A549 (cell line): ENCODE measurements around the gene SSR2. TPM values are rescaled to one million over a fixed set of nuclear protein-coding genes. Genes with fewer than 3 reads are reported as not detected.

ENCODE experiments used
- ATAC-seq, 2 experiments: fragments of 200-7000 bp in 1 of 2; fragments of >200 bp in 1 of 2; cut with Nextera tagmentation in 1 of 2; cut with Tn5 transposase in 1 of 2; 3 replicates each; pipeline versions ENCODE4 v1.8.0 to v1.9.1; 2018 to 2020; ENCODE audit warnings: mild to moderate bottlenecking in 1 of 2, moderate library complexity in 1 of 2
- CTCF ChIA-PET: fragments of 300-600 bp; sonication (Branson Sonifier 250); formaldehyde crosslinking; extraction: SDS; loops from one replicate; lab custom pipeline; 2021; ENCODE audit warnings: antibody characterized with exemption, inconsistent platforms; lab: Yijun Ruan, JAX
- POLR2A ChIA-PET: fragments of 350-600 bp; formaldehyde crosslinking; extraction: SDS; loops from one replicate; lab custom pipeline; 2021; ENCODE audit warnings: antibody characterized with exemption, inconsistent platforms; lab: Yijun Ruan, JAX
- DNase-seq, 2 experiments: peaks; one replicate each; pipeline versions ENCODE4 v3.0.0 to v3.0.0-alpha.2; 2011 to 2016; ENCODE audit warnings: low read depth in 1 of 2, low spot score in 1 of 2
- FAIRE-seq: peaks from 2 replicates; lab custom pipeline; 2011; peaks lifted over from hg19 to GRCh38; lab: Jason Lieb, UNC
- H3K27ac ChIP-seq, 2 experiments: fragments of >200 bp; sonication (Bioruptor Twin); formaldehyde crosslinking; 3 replicates each; pipeline ENCODE4 v1.5.1; 2016 to 2017
- H3K4me1 ChIP-seq: fragments of >200 bp; sonication (Bioruptor Twin); formaldehyde crosslinking; 3 replicates; pipeline ENCODE4 v1.6.1; 2016
- H3K4me2 ChIP-seq: fragments of >200 bp; sonication (Bioruptor Twin); formaldehyde crosslinking; 3 replicates; pipeline ENCODE4 v1.6.1; 2016
- H3K4me3 ChIP-seq: fragments of >200 bp; sonication (Bioruptor Twin); formaldehyde crosslinking; 3 replicates; pipeline ENCODE4 v1.5.1; 2016
- H3K9me3 ChIP-seq: fragments of >200 bp; sonication (Bioruptor Twin); formaldehyde crosslinking; 3 replicates; pipeline ENCODE4 v1.6.1; 2016
- BCL3 ChIP-seq: fragments of >200 bp; sonication (Bioruptor Twin); formaldehyde crosslinking; IDR thresholded peaks from 3 replicates; pipeline ENCODE4 v1.6.1; 2016
- BHLHE40 ChIP-seq: IDR thresholded peaks from 2 replicates; pipeline ENCODE4 v1.6.1; 2012; ENCODE audit warnings: low read depth, low read length, inconsistent platforms
- CBX2 ChIP-seq: fragments of 200-600 bp; sonication (generic); IDR thresholded peaks from 2 replicates; pipeline ENCODE4 v1.6.1; 2016; ENCODE audit warnings: low read depth, mild to moderate bottlenecking, borderline replicate concordance
- CHD4 ChIP-seq: fragments of 200-600 bp; sonication (generic); IDR thresholded peaks from 2 replicates; pipeline ENCODE4 v1.6.1; 2016; ENCODE audit warnings: antibody characterized with exemption, mild to moderate bottlenecking, borderline replicate concordance
- EHF ChIP-seq: fragments of 250-450 bp; sonication (Bioruptor Pico); IDR thresholded peaks from 2 replicates; pipeline ENCODE4 v1.5.0; 2020; ENCODE audit warnings: mild to moderate bottlenecking
- EP300 ChIP-seq, 2 experiments: fragments of >200 bp; sonication (Bioruptor Twin); formaldehyde crosslinking; IDR thresholded peaks; 2 replicates in 1 of 2; 3 replicates in 1 of 2; pipeline ENCODE4 v1.6.1; 2016 to 2017
- ESRRA ChIP-seq: fragments of 150-350 bp; IDR thresholded peaks from 2 replicates; pipeline ENCODE4 v1.6.1; 2014; ENCODE audit warnings: mild to moderate bottlenecking, low read length, borderline replicate concordance
- GATA3 ChIP-seq: IDR thresholded peaks from 2 replicates; pipeline ENCODE4 v1.6.1; 2012; ENCODE audit warnings: borderline replicate concordance
- HDAC2 ChIP-seq: fragments of 200-600 bp; sonication (generic); IDR thresholded peaks from 2 replicates; pipeline ENCODE4 v1.6.1; 2016
- HEYL ChIP-seq: fragments of 250-450 bp; sonication (Bioruptor Pico); IDR thresholded peaks from 2 replicates; pipeline ENCODE4 v1.8.0; 2021; ENCODE audit warnings: mild to moderate bottlenecking, moderate library complexity
- HOXA7 ChIP-seq: fragments of 250-450 bp; sonication (Bioruptor Pico); IDR thresholded peaks from 2 replicates; pipeline ENCODE4 v1.5.0; 2020; ENCODE audit warnings: mild to moderate bottlenecking, moderate library complexity
- MAX ChIP-seq: IDR thresholded peaks from 2 replicates; pipeline ENCODE4 v1.6.1; 2012
- MAZ ChIP-seq: fragments of 150-350 bp; IDR thresholded peaks from 2 replicates; pipeline ENCODE4 v1.6.1; 2014; ENCODE audit warnings: antibody characterized with exemption, low read depth, low read length, borderline replicate concordance
- NFE2L2 ChIP-seq: fragments of 150-350 bp; conservative IDR thresholded peaks from 2 replicates; pipeline ENCODE4 v1.6.1; 2014; ENCODE audit warnings: low read length
- NR3C1 ChIP-seq: fragments of >200 bp; sonication (Bioruptor Twin); formaldehyde crosslinking; IDR thresholded peaks from 3 replicates; pipeline ENCODE4 v1.6.1; 2017
- PHF8 ChIP-seq: fragments of 200-600 bp; sonication (generic); IDR thresholded peaks from 2 replicates; pipeline ENCODE4 v1.6.1; 2016; ENCODE audit warnings: low read depth, mild to moderate bottlenecking, antibody characterized with exemption, moderate library complexity, borderline replicate concordance
- POLR2A ChIP-seq: IDR thresholded peaks from 2 replicates; pipeline ENCODE4 v1.6.1; 2012; ENCODE audit warnings: mild to moderate bottlenecking, low read length
- RARB ChIP-seq: fragments of 250-450 bp; sonication (Bioruptor Pico); IDR thresholded peaks from 2 replicates; pipeline ENCODE4 v1.8.0; 2021; ENCODE audit warnings: mild to moderate bottlenecking, moderate library complexity
- RFX5 ChIP-seq: fragments of 450-650 bp; IDR thresholded peaks from 2 replicates; pipeline ENCODE4 v1.7.1; 2014; ENCODE audit warnings: antibody characterized with exemption, mild to moderate bottlenecking, moderate library complexity
- SMC3 ChIP-seq: fragments of >200 bp; sonication (Bioruptor Twin); formaldehyde crosslinking; IDR thresholded peaks from 3 replicates; pipeline ENCODE4 v1.6.1; 2018; ENCODE audit warnings: inconsistent platforms
- TFCP2L1 ChIP-seq: fragments of 250-450 bp; sonication (Bioruptor Pico); IDR thresholded peaks from 2 replicates; pipeline ENCODE4 v1.5.0; 2021; ENCODE audit warnings: mild to moderate bottlenecking
- TP53 ChIP-seq: fragments of 250-450 bp; sonication (Bioruptor Pico); IDR thresholded peaks from 2 replicates; pipeline ENCODE4 v1.5.0; 2021; ENCODE audit warnings: mild to moderate bottlenecking, moderate library complexity
- USF2 ChIP-seq: fragments of 450-650 bp; IDR thresholded peaks from 2 replicates; pipeline ENCODE4 v1.6.1; 2014; ENCODE audit warnings: antibody characterized with exemption
- ZC3H11A ChIP-seq: fragments of 450-650 bp; IDR thresholded peaks from 2 replicates; pipeline ENCODE4 v1.6.1; 2014; ENCODE audit warnings: antibody characterized with exemption, mild to moderate bottlenecking
- ZNF302 ChIP-seq: fragments of 250-450 bp; sonication (Bioruptor Pico); IDR thresholded peaks from 2 replicates; pipeline ENCODE4 v1.9.0; 2021; ENCODE audit warnings: inconsistent platforms, mild to moderate bottlenecking, moderate library complexity
- WGBS: methylation state at CpG from one replicate; pipeline ENCODE4 v1.1.6; 2017; ENCODE audit errors: missing lambda C conversion rate; 5-methylcytosine and 5-hydroxymethylcytosine counted together
- polyA plus RNA-seq, 4 experiments: library from polyadenylated mRNA; depleted of rRNA in 3 of 4; stranded (reverse); fragments of >200 nt; fragmentation: RNase III in 1 of 4; extraction: RNeasy Plus Mini Kit Qiagen cat#74134 plus additional on column Dnase treatment in 1 of 4; gene quantifications; 2 replicates in 3 of 4; 3 replicates in 1 of 4; pipeline ENCODE4 v1.2.3, GENCODE V29; 2011 to 2017
- TF ChIP-seq, protein P1 (sequence below): IDR thresholded peaks from 2 replicates; pipeline ENCODE4 v1.6.1; 2012; ENCODE audit warnings: low read depth, borderline replicate concordance
- TF ChIP-seq, protein P2 (sequence below): IDR thresholded peaks from 2 replicates; pipeline ENCODE4 v1.6.1; 2012

The SSR2 gene
- polyA plus RNA-seq, 2 of the 4 experiments (the other 2 are of a cell fraction) = 261 to 382 TPM

GRCh38 chr1:156009404-156009803, 11.3 kb downstream of the SSR2 start:
- Histone ChIP-seq H3K4me2 (no peak overlapping the region), H3K9me3 (no peaks in the 10 kb centered on the region), H3K4me3 (no peak overlapping the region), H3K27ac (no peak overlapping the region), H3K4me1 (peaks cover 13% of the 10 kb centered on the region; the same call in 2 of the 3 replicates)
- 76% methylated on average over 3 of the region's 3 CpGs for WGBS
- TF ChIP-seq, protein P1, sequence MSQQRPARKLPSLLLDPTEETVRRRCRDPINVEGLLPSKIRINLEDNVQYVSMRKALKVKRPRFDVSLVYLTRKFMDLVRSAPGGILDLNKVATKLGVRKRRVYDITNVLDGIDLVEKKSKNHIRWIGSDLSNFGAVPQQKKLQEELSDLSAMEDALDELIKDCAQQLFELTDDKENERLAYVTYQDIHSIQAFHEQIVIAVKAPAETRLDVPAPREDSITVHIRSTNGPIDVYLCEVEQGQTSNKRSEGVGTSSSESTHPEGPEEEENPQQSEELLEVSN = no peak
- TF ChIP-seq EP300 (IDR thresholded peaks at IDR 0.05) (no peak), BHLHE40 (no peak), NR3C1 (no peak), MAZ (no peak), MAX (no peak), PHF8 (no peak), CBX2 (no peak), GATA3 (no peak), POLR2A (no peak), RFX5 (no peak), HOXA7 (no peak), ESRRA (no peak), BCL3 (no peak), TP53 (no peak), HEYL (CRISPR knock-in tag) (no peak), ZNF302 (CRISPR knock-in tag) (no peak), ZC3H11A (no peak)
- DNase-seq (no peak), FAIRE-seq (no peak), ATAC-seq (no peak)
- ChIA-PET CTCF (interaction anchor here (1.8 to 2.2 kb wide), 2 partner anchors 12 to 19 kb away, joined by 6 to 8 read pairs; partner anchors contain the start of gene SSR2), POLR2A (no interaction called here)

DNA sequence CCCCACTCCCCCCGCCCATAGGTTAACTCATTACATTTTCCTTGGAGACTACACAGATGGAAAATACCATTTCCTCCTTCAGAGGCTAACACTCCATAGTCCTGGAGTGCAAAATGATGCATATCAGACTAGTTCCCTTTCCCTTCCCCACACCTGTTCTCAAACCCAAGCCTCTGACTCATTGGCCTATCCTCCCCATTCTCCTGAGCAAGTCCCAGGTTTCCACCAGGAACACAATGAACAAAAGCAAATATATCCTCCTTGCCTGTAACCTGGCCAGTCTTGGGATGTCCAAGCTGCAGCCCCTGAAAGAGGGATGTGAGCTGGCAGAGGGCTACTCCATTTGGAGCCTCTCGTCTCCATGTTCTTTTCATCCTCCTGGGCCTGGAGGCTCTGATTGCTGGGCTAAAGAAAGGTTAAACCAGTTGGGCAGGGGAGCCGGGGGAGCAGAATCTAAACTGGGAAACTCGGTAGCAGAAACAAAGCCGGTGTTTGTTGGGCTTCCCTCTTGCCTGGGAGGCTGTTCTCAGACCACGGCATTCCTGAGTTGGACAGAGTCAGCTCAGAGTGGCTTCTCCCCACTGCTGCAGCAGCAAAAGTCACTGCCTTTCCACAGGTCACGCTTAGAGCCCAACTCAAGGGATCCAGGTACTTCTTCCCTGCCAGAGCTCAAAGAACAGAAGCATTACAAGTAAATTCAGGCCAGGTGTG, 13.9 kb downstream of the SSR2 start:
- H3K4me3 ChIP-seq = no peak overlapping the region
- DNase-seq (no peak), ATAC-seq (no peak), FAIRE-seq (no peak)
- peaks cover 31% of the 10 kb centered on the region for H3K4me1 ChIP-seq
- POLR2A ChIA-PET = no interaction called here
- H3K4me2 ChIP-seq = no peak overlapping the region
- H3K9me3 ChIP-seq = no peaks in the 10 kb centered on the region
- no peak overlapping the region for H3K27ac ChIP-seq
- WGBS = 89% methylated on average over 5 of the region's 7 CpGs
- no peak for TF ChIP-seq SMC3
- no peak for TF ChIP-seq CHD4
- no peak for TF ChIP-seq NFE2L2
- no peak for TF ChIP-seq RARB (CRISPR knock-in tag)
- TF ChIP-seq HDAC2 = no peak
- CTCF ChIA-PET = interaction anchor here (1.1 to 2.3 kb wide), 3 partner anchors 39 to 68 kb away, joined by 3 to 12 read pairs (median 5); no protein-coding TSS in a partner anchor

GRCh38 chr1:156004843-156005584, 15.7 kb downstream of the SSR2 start:
- WGBS = 80% methylated on average over 4 of the region's 4 CpGs
- ChIA-PET POLR2A (interaction anchor here (0.8 to 1.1 kb wide), 2 partner anchors 64 to 67 kb away, joined by 3 read pairs; no protein-coding TSS in a partner anchor), CTCF (interaction anchor here (0.6 to 6.6 kb wide), 4 partner anchors 8 to 67 kb away, joined by 4 to 63 read pairs (median 4); no protein-coding TSS in a partner anchor)
- Histone ChIP-seq H3K9me3 (no peaks in the 10 kb centered on the region), H3K4me2 (no peak overlapping the region; the same call in 2 of the 3 replicates), H3K4me1 (peaks cover 44% of the 10 kb centered on the region), H3K4me3 (no peak overlapping the region), H3K27ac (peak overlapping the region in 1 of 2 experiments; percentile 25; a peak in 1 of 6 replicates)
- DNase-seq (no peak), ATAC-seq (no peak), FAIRE-seq (no peak)
- TF ChIP-seq, protein P2, sequence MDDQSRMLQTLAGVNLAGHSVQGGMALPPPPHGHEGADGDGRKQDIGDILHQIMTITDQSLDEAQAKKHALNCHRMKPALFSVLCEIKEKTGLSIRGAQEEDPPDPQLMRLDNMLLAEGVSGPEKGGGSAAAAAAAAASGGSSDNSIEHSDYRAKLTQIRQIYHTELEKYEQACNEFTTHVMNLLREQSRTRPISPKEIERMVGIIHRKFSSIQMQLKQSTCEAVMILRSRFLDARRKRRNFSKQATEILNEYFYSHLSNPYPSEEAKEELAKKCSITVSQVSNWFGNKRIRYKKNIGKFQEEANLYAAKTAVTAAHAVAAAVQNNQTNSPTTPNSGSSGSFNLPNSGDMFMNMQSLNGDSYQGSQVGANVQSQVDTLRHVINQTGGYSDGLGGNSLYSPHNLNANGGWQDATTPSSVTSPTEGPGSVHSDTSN = no peak
- TF ChIP-seq CHD4 = no peak
- TF ChIP-seq NR3C1 = no peak
- no peak for TF ChIP-seq RARB (CRISPR knock-in tag)
- no peak for TF ChIP-seq USF2
- no peak for TF ChIP-seq POLR2A
- no peak for TF ChIP-seq EHF (CRISPR knock-in tag)
- TF ChIP-seq TFCP2L1 (CRISPR knock-in tag) = no peak
